ENCODE results near the gene MDH1B. TPM values are rescaled to one million over a fixed set of nuclear protein-coding genes. Genes with fewer than 3 reads are reported as not detected.

MDH1B gene
- total RNA-seq, 1 experiment from 2014 or later, result 0.77 TPM

DNA sequence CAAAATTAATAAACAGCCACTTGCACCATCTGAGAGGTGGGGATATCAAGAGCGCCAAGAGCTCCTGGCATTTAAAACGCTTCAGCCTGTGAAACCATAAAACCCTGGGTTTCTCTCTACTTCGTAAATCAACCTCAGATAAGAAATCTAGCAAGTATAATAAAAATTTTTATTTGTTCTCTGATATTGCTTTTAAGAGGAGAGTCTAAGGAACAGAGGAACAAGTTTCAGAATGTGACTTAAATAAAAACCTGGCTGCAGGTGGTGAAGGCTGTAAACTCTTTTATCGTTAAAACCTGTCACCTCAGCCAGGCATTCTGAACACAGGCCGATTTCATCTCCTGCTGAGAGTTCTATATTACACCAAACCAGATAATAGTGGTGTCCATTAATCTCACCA lies 56.8 kb downstream of the MDH1B start:
- peaks cover 25% of the 10 kb centered on the region for H3K27me3 Mint-ChIP-seq (ENCODE audit: insufficient read depth, unreplicated experiment)
- POLR2A ChIA-PET, result interaction anchor here (0.7 kb wide), 1 partner anchor 58 kb away, joined by 3 read pairs; no protein-coding TSS in a partner anchor
- no peaks in the 10 kb centered on the region for H3K9me3 Mint-ChIP-seq (ENCODE audit: unreplicated experiment)
- H3K27ac Mint-ChIP-seq (ENCODE audit: low read depth, unreplicated experiment), result no peak overlapping the region
- H3K36me3 Mint-ChIP-seq (ENCODE audit: insufficient read depth, unreplicated experiment), result no peaks in the 10 kb centered on the region
- CTCF ChIA-PET, result interaction anchor here (3.3 kb wide), 1 partner anchor 74 kb away, joined by 12 read pairs; no protein-coding TSS in a partner anchor
- no TSS peak for BruUV-seq (replicated peaks)
- no peak for DNase-seq (ENCODE audit: unreplicated experiment)
- TF ChIP-seq, protein P1, sequence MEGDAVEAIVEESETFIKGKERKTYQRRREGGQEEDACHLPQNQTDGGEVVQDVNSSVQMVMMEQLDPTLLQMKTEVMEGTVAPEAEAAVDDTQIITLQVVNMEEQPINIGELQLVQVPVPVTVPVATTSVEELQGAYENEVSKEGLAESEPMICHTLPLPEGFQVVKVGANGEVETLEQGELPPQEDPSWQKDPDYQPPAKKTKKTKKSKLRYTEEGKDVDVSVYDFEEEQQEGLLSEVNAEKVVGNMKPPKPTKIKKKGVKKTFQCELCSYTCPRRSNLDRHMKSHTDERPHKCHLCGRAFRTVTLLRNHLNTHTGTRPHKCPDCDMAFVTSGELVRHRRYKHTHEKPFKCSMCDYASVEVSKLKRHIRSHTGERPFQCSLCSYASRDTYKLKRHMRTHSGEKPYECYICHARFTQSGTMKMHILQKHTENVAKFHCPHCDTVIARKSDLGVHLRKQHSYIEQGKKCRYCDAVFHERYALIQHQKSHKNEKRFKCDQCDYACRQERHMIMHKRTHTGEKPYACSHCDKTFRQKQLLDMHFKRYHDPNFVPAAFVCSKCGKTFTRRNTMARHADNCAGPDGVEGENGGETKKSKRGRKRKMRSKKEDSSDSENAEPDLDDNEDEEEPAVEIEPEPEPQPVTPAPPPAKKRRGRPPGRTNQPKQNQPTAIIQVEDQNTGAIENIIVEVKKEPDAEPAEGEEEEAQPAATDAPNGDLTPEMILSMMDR (IDR thresholded peaks at IDR 0.05; ENCODE audit: unreplicated experiment), result no peak
- H3K4me1 Mint-ChIP-seq (ENCODE audit: insufficient read depth, unreplicated experiment), result no peaks in the 10 kb centered on the region
- H3K4me3 Mint-ChIP-seq (ENCODE audit: unreplicated experiment), result no peak overlapping the region
- intact Hi-C loops (cut with micrococcal nuclease), result no loop called here

DNA sequence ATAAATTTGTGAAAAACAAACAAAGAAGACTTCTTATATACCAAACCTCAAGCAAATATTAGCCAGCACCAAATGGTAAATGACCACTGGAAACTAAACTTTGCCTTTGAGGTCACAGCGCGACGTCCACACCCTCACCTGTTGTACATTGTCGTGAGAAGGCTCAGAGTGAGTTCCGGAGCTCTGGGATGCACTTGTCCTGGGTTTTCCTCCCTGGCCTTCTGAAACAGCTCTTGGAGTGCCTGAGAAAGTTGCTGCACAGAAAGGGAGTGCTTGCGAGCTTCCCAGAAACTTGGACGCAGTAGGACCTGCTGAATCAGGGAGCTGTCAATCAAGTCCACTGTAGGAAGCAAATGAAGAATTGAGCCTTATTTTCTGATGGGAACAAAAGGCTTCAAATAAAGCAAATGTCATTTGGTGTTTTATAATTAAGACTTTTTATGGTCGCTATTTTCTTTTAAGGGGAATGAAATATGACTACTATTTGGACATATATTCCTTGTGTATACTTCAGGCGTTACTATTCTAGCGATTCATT lies 57.9 kb downstream of the MDH1B start:
- Mint-ChIP-seq H3K27me3 (ENCODE audit: insufficient read depth, unreplicated experiment) (peaks cover 35% of the 10 kb centered on the region), H3K4me3 (ENCODE audit: unreplicated experiment) (no peak overlapping the region), H3K9me3 (ENCODE audit: unreplicated experiment) (no peaks in the 10 kb centered on the region), H3K4me1 (ENCODE audit: insufficient read depth, unreplicated experiment) (no peaks in the 10 kb centered on the region), H3K27ac (ENCODE audit: low read depth, unreplicated experiment) (no peak overlapping the region), H3K36me3 (ENCODE audit: insufficient read depth, unreplicated experiment) (no peaks in the 10 kb centered on the region)
- CTCF ChIA-PET, result interaction anchor here (0.6 to 3.3 kb wide), 4 partner anchors 12 to 121 kb away, joined by 3 to 12 read pairs (median 4); no protein-coding TSS in a partner anchor
- DNase-seq (ENCODE audit: unreplicated experiment), result no peak
- BruUV-seq (replicated peaks), result no TSS peak
- intact Hi-C loops (cut with micrococcal nuclease), result no loop called here
- TF ChIP-seq, protein P1 (IDR thresholded peaks at IDR 0.05; ENCODE audit: unreplicated experiment), result no peak
- POLR2A ChIA-PET, result interaction anchor here (1.5 kb wide), 1 partner anchor 11 kb away, joined by 5 read pairs; no protein-coding TSS in a partner anchor

DNA sequence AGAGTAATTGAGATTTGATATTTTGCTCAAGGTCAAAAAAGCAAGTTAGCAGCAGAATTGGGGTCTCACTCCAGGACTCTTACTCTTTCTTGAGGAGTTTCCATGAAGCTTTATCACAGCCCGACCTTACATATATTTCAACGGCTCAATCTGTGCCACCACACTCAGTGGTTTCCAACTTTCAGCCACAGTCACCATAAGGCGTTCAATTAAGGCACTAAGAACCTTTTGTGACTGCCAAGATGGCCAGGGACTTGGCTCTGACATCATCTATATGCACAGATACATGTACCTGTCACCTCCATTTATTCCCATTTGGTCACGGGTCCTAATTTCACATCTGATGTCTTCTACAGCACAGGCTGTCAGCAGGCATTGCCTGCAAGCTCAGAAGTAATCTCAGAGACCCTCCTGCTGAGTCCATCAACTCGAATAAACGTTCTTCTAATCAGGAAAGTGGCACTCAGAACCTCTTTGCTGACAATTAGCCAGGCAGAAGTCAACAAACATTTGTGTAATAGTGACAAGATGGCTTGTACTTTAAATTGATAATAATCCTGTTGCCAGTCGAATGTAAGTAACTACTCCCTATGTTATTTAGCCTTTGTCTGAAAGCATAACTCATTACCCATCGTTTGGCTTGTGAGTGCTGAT lies 63.0 kb downstream of the MDH1B start:
- BruUV-seq (replicated peaks), result no TSS peak
- ChIA-PET CTCF (no interaction called here), POLR2A (no interaction called here)
- Mint-ChIP-seq H3K4me1 (ENCODE audit: insufficient read depth, unreplicated experiment) (peaks cover 5% of the 10 kb centered on the region), H3K36me3 (ENCODE audit: insufficient read depth, unreplicated experiment) (no peaks in the 10 kb centered on the region), H3K9me3 (ENCODE audit: unreplicated experiment) (no peaks in the 10 kb centered on the region), H3K27me3 (ENCODE audit: insufficient read depth, unreplicated experiment) (peaks cover 37% of the 10 kb centered on the region), H3K27ac (ENCODE audit: low read depth, unreplicated experiment) (no peak overlapping the region), H3K4me3 (ENCODE audit: unreplicated experiment) (no peak overlapping the region)
- TF ChIP-seq, protein P1 (IDR thresholded peaks at IDR 0.05; ENCODE audit: unreplicated experiment), result no peak
- no peak for DNase-seq (ENCODE audit: unreplicated experiment)
- intact Hi-C loops (cut with micrococcal nuclease), result no loop called here

DNA sequence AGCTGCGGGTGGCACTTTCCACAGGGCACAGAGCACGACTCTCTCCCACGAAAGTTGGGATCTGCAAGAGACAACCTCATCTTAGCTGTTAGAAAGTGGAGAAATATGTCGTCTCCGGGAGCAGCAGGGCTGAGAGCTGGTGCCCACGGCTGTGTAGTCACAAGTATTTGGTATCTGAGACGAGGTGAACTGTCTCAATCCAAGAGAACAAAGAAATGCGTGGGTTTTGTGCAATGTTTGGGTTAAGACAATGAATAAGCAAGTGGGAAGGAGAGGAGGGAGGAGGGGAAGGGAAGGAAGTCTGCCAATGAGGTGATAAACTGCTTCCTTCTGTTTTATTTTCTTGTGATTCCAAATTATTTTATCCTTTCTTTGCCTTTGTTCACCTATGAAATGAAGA lies 65.0 kb downstream of the MDH1B start:
- Mint-ChIP-seq H3K4me1 (ENCODE audit: insufficient read depth, unreplicated experiment) (peaks cover 5% of the 10 kb centered on the region), H3K36me3 (ENCODE audit: insufficient read depth, unreplicated experiment) (no peaks in the 10 kb centered on the region), H3K4me3 (ENCODE audit: unreplicated experiment) (no peak overlapping the region), H3K27me3 (ENCODE audit: insufficient read depth, unreplicated experiment) (peaks cover 33% of the 10 kb centered on the region), H3K9me3 (ENCODE audit: unreplicated experiment) (no peaks in the 10 kb centered on the region), H3K27ac (ENCODE audit: low read depth, unreplicated experiment) (no peak overlapping the region)
- POLR2A ChIA-PET, result interaction anchor here (0.6 kb wide), 1 partner anchor 16 kb away, joined by 3 read pairs; no protein-coding TSS in a partner anchor
- no TSS peak for BruUV-seq (replicated peaks)
- CTCF ChIA-PET, result interaction anchor here (0.6 to 7.0 kb wide), 2 partner anchors 83 to 1503 kb away, joined by 3 to 138 read pairs; no protein-coding TSS in a partner anchor
- intact Hi-C loops (cut with micrococcal nuclease), result no loop called here
- DNase-seq (ENCODE audit: unreplicated experiment), result peak; percentile 10
- TF ChIP-seq, protein P1 (IDR thresholded peaks at IDR 0.05; ENCODE audit: unreplicated experiment), result no peak

Measured in MCF 10A (cell line).